HG02759 (cell line): ENCODE data around the gene ZNF519.
A peak's percentile ranks its signal among the peaks of the same experiment; 100 is the strongest.

Experiments used
- ATAC-seq: cut with Tn5 transposase; IDR thresholded peaks from one replicate; pipeline ENCODE4 v1.9.1; 2021; ENCODE audit warnings: mild to moderate bottlenecking, moderate library complexity; ENCODE audit not compliant: unreplicated experiment

ZNF519 gene

DNA sequence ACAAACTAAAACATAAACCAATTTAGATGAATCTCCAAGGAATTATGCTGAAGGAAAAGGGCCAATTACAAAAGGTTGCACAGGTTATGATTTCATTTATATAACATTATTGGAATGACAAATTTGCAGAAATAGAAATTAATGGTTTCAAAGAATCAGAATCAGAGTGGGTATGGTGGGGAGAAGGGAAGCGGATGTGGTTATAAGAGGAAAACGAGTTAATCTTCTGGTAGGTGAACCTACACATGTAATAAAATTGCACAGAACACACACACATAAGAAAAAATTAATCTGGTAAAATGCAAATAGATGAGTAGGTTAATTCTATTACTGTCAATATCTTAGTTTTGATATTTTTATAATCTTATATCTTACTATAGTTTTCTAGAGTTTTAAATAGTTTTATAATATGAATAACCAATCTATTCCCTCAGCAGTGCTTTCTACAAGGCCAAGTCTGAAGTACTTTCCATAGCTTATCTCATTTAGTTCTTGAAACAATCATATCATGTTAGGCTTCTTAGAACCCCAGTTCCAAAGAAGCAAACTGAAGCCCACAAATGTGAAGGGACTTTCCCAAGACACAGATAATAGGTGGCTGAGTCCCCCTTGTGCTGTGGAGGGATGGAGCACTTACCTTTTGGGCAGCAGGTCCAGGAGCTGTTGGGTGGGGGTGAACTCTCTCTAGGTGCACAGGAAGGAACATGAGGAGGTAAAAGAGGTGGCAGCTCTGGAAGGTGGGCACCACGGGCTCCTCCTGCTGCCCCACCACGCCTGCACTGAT is 31.5 kb downstream of the ZNF519 start:
- ATAC-seq, result no peak

DNA sequence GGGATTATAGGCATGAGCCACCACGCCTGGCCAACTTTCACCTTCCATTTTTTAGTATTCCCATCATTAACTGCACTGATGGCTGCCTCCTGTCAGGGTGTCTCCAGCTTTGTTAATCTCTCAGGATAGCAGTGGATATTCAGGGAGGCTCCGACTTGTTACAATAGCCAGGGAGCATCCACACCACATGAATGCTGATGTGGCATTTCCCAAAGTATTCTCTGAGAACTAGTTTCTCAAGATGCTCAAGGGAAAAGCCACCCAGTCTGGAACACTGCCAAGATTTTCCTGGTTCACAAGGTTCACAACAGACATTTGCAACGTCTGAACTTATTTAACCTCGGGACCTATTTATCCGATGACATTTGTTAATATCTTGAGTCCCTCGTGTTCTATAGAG is 33.8 kb downstream of the ZNF519 start:
- ATAC-seq, result no peak

DNA sequence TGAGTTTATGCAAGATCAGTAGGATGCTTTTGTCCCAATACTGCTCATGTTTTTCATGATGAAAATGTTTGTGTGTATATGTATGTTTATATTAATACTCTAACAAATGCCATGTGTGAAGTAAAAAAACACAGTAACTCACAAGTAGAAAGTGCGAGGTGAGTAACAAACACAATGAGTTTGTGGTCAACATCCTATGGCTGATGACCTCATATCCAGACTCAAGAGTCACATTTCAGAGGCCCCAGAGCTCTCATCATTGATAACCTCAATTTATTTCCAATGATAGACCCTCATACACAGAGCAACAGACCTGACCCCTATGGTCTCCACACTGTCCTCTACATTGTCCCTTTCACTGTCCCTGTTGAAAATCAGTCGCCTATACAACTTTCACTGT is 34.5 kb downstream of the ZNF519 start:
- no peak for ATAC-seq

DNA sequence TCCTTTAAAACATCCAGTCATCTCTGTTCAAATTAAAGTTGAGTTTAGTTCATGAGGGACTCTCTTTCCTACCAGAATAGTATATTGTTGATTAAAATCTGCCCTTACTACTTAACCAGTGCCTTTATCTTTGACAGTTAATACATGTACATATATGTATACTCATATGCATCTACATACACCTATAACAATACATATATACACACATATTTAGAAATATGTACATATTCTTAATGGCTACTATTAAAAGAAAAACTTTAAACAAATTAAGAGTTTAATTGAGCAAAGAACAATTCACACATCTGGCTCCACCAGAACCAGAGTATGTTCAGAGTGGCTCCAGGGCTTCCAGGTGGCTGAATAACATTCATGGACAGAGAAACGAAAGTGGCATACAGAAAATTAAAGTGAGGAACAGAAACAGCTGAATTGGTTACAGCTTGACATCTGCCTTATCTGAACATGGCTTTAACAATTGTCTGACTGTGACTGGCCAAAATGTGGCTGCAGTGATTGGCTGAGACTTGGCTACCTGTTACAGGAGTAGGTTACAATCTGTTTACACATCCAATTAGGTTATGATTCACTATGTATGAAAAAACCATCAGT is 38.8 kb downstream of the ZNF519 start:
- ATAC-seq, result no peak

DNA sequence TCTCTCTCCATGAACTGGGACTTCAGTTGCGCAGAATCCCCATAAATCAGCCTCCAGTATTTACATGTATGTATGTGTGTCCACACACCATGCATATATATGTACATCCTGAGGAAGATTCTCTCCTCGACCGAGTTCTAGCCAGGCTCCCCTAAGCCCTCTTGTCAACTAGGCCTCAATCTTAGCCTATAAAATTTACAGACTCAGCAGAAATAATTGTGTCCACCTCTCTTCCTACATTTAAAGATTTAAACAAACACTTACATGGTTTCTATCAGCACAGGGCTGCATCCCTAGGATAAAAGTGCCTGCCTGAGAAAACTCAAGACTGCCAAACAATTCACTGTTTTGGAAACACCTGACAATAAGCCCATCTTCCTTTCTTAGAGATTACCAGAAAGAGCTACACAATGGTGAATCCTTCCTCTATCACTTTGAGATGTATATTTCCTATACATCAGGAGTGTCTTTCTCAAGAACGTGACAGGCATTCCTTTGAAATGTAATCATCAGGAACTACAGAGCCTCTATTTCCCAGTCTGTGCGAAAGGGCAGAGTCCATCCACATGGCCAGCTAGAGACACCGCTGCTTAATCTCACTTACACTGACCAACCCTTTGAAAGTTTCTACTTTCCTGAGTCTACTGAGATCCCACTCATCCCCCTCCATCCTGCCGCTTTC is 39.5 kb downstream of the ZNF519 start:
- ATAC-seq, result no peak

DNA sequence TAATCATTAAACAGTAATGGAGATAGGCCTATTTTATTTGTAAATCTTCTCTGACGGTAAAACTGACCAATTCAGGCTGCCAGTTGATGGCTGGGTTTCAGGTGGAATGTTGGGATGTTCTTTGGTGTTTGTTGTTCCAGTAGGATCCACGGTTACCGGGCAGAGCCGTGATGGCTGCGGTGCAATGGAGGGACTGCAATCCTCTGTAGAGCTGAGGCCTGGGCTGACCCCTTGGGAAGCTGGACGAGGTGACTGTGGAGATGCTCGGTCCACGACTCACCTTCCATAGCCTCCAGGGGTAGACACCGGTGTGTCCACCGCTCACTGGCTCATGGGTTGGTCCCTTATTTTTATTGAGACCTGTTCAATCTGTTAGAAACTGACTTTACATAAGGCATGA is 42.5 kb downstream of the ZNF519 start:
- ATAC-seq, result no peak

DNA sequence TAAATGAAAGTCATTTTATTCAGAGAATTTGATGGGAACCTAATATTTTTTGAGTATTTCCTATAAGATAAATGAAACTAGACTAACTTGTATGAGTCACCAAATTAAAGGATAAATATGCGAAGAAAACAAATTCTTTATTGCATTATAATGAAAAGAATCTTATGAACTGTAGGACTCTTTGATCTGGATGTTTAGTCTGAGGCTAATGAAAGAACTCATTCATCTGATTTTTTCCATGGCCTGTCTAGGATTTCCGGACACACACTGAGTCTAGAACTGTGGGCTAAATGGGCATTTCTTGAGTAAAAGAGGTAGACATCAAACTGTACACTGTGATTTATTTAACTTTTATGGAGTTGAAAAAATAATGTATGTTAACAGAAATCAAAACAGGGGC is 43.0 kb downstream of the ZNF519 start:
- no peak for ATAC-seq

DNA sequence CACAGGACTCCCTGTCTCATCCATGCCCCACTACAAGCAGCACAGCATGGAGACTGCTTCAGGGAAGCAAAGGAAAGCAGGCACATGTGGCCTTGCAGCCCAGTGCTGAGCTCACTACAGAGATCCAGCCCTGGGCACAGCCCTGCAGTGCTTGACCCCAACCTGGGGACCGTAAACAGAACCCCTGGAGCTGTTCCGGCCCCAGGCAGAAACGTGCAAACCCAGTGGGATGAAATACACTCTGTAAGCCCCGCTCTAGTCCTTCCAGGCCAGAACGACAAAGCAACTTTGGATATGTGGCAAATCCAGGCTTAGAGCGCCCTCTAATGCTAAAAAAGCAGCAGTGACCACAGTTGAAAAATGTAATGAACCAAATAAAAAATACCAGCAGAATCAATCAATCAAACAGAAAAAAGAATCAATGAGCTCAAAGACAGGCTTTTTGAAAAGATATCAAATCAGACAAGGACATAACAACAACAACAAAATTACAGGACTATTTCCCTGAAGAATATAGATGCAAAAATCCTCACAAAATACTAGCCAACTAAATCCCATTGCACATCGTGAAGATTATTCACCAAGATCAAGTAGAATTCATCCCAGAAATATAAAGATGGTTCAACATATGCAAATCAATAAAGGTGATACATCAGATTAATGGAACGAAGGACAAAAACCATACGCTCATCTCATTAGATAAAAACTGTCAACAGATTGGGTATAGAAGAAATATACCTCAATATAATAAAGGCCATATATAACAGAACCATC is 45.6 kb downstream of the ZNF519 start:
- peak; percentile 66 for ATAC-seq

DNA sequence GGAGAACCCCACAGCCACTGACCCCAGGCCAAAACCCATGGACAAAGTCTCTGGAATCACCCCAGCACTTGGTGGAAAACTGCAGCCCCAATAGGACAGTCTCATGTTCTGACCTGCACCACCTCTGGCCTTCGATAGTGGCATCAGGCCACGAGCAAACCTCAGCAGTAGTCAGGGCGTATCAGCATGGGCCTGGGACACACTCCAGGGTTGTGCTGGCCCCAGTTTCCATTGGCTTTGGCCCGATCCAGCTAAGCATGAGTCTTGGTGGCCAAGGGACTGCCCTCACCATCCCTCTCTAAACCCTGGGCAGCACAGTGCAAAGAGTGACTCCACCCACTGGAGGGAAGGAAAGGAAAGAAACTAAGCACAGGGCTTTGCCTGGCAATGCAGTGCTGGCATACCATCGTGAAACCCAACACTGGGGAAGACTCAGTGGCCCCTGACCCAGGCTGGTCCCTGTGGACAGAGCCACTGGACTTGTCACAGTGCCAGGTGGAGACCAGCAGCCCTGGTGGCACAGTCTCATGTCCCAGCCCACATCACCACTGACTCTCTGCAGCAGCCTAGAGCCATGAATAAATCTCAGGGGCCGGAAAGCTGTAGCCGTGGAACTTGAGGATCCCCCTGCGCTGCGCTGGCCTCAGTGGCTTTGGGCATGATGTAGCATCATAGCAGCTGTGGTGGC is 46.3 kb downstream of the ZNF519 start:
- ATAC-seq, result peak; percentile 20

DNA sequence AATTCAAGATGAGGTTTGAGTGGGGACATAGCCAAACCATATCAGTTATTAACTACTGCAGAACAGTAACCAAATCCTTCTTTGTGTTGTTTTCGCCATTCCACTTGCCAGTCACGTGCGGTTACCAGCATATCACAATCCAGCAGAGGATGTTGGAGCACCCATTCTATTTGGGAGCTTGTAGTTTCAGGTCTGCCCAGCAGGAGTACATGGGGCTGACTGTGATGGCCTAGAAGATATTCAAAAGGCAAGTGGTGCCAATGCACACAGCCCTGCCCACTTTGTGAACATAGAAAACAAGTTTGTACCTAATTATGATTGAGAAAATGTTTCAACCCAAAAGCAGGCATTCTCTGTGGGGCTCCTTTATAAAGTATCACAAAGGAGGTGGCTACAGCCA is 57.0 kb downstream of the ZNF519 start:
- no peak for ATAC-seq

DNA sequence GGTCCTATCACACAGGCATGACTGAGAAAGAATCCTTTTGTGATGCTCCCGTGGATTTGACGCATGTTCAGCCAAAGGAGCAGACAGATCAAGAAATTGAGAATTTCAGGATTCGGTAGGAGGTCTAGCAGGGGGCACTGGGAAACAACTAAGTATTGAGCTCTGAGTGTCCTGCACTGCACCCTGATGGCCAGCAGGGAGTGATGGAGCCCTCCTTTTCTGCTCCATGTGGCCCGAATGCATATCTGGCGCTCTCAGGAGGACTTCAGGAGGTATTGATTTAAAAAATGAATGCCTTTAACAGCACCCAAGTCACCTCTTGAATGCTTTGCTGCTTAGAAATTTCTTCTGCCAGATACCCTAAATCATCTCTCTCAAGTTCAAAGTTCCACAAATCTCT is 58.0 kb downstream of the ZNF519 start:
- no peak for ATAC-seq

DNA sequence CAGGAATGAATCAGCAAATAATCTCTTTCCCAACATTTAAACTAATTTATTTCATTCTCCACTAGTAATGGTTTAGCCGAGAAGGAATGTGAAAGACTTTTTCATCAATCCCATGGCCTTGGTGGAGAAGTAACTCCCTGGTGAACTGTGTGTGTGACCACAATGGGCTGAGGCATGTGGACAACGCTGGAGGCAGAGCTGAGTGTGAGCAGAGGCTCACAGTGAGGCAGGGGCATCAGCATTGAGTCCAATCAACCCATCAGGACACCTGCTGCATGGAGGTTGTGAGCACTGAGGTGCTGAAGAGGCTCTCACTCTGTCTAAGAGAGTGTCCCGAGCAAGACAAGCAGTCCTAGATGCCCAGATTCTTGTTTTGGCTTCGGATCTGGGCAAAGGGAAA is 78.6 kb downstream of the ZNF519 start:
- ATAC-seq, result no peak
